MCF 10A (cell line): Measurements from ENCODE around the gene IL15RA. TPM values are rescaled to one million over a fixed set of nuclear protein-coding genes. Genes with fewer than 3 reads are reported as not detected.

ENCODE experiments used
- BruUV-seq: library from RNA; stranded (reverse); fragments of 400-500 nt; replicated peaks from 2 replicates; lab custom pipeline; 2021; lab: Mats Ljungman, UMichigan
- CTCF ChIA-PET: fragments of 300-600 bp; sonication (Branson Sonifier 250); formaldehyde crosslinking; extraction: SDS; loops from one replicate; lab custom pipeline; 2021; ENCODE audit warnings: antibody characterized with exemption, inconsistent platforms; lab: Yijun Ruan, JAX
- POLR2A ChIA-PET: fragments of 300-600, 350-650 bp; sonication (Branson Sonifier 250); formaldehyde crosslinking; extraction: SDS; loops from one replicate; lab custom pipeline; 2020; ENCODE audit warnings: antibody characterized with exemption, inconsistent platforms; lab: Yijun Ruan, JAX
- DNase-seq: peaks from one replicate; pipeline ENCODE4 v3.0.0-alpha.2; 2018; ENCODE audit not compliant: unreplicated experiment
- H3K27ac Mint-ChIP-seq: one replicate; pipeline ENCODE4 v1.8.0; 2022; ENCODE audit warnings: mild to moderate bottlenecking, low read depth, mixed read lengths; ENCODE audit not compliant: unreplicated experiment
- H3K27me3 Mint-ChIP-seq: one replicate; pipeline ENCODE4 v1.8.0; 2022; ENCODE audit warnings: mixed read lengths; ENCODE audit not compliant: insufficient read depth, unreplicated experiment
- H3K36me3 Mint-ChIP-seq: one replicate; pipeline ENCODE4 v1.8.0; 2022; ENCODE audit warnings: mild to moderate bottlenecking, moderate library complexity, mixed read lengths; ENCODE audit not compliant: insufficient read depth, unreplicated experiment
- H3K4me1 Mint-ChIP-seq: one replicate; pipeline ENCODE4 v1.8.0; 2022; ENCODE audit warnings: mixed read lengths; ENCODE audit not compliant: insufficient read depth, unreplicated experiment
- H3K4me3 Mint-ChIP-seq: one replicate; pipeline ENCODE4 v1.8.0; 2022; ENCODE audit warnings: mild to moderate bottlenecking, moderate library complexity, mixed read lengths; ENCODE audit not compliant: unreplicated experiment
- H3K9me3 Mint-ChIP-seq: one replicate; pipeline ENCODE4 v1.8.0; 2022; ENCODE audit warnings: mixed read lengths; ENCODE audit not compliant: unreplicated experiment
- CTCF ChIP-seq: fragments of 200-600 bp; IDR thresholded peaks from one replicate; pipeline ENCODE4 v1.8.0; 2022; ENCODE audit warnings: antibody characterized with exemption, mild to moderate bottlenecking; ENCODE audit not compliant: unreplicated experiment
- intact Hi-C: fragments of 100-400 bp; cut with micrococcal nuclease; formaldehyde crosslinking; loops from 2 replicates; pipeline ENCODE4 v1.14.1; 2022
- total RNA-seq: library from RNA; stranded (reverse); gene quantifications from 2 replicates; pipeline ENCODE4 v1.2.3, GENCODE V29; 2022

IL15RA gene
- total RNA-seq, 1 experiment from 2014 or later, result 6.0 TPM

GRCh38 chr10:5905854-5906507, 71.4 kb downstream of the IL15RA start:
- Mint-ChIP-seq H3K4me1 (peaks cover 5% of the 10 kb centered on the region), H3K27ac (peak overlapping the region; percentile 33), H3K27me3 (no peaks in the 10 kb centered on the region), H3K4me3 (no peak overlapping the region), H3K9me3 (no peaks in the 10 kb centered on the region), H3K36me3 (peaks cover 70% of the 10 kb centered on the region)
- CTCF ChIA-PET, result interaction anchor here (0.6 kb wide), 1 partner anchor 10 kb away, joined by 4 read pairs; no protein-coding TSS in a partner anchor
- no peak for TF ChIP-seq CTCF
- POLR2A ChIA-PET, result interaction anchor here (0.9 to 1.8 kb wide), 3 partner anchors 17 to 243 kb away, joined by 3 to 7 read pairs (median 3); partner anchors contain the start of genes ANKRD16, FBH1 and GDI2
- DNase-seq, result no peak
- intact Hi-C loops, result no loop called here
- BruUV-seq, result no TSS peak

- Mint-ChIP-seq H3K27ac (no peak overlapping the region), H3K4me1 (peaks cover 5% of the 10 kb centered on the region), H3K4me3 (no peak overlapping the region), H3K27me3 (no peaks in the 10 kb centered on the region), H3K9me3 (no peaks in the 10 kb centered on the region), H3K36me3 (peaks cover 54% of the 10 kb centered on the region)
- CTCF ChIA-PET, result no interaction called here
- no peak for TF ChIP-seq CTCF
- POLR2A ChIA-PET, result interaction anchor here (1.4 to 1.8 kb wide), 2 partner anchors 13 to 15 kb away, joined by 5 to 7 read pairs; partner anchors contain the start of genes ANKRD16 and FBH1
- no peak for DNase-seq
- BruUV-seq, result no TSS peak
- intact Hi-C loops, result no loop called here
Observed at GRCh38 chr10:5904227-5904626, 73.1 kb downstream of the IL15RA start.

GRCh38 chr10:5903563-5903962, 73.8 kb downstream of the IL15RA start:
- POLR2A ChIA-PET, result interaction anchor here (0.6 to 1.4 kb wide), 2 partner anchors 12 to 1434 kb away, joined by 3 to 5 read pairs; no protein-coding TSS in a partner anchor
- intact Hi-C loops, result no loop called here
- DNase-seq, result no peak
- TF ChIP-seq CTCF, result no peak
- BruUV-seq, result no TSS peak
- Mint-ChIP-seq H3K4me3 (no peak overlapping the region), H3K27ac (no peak overlapping the region), H3K9me3 (no peaks in the 10 kb centered on the region), H3K27me3 (no peaks in the 10 kb centered on the region), H3K36me3 (peaks cover 47% of the 10 kb centered on the region), H3K4me1 (peaks cover 5% of the 10 kb centered on the region)
- CTCF ChIA-PET, result interaction anchor here (0.7 to 1.0 kb wide), 2 partner anchors 12 to 24 kb away, joined by 3 to 4 read pairs; no protein-coding TSS in a partner anchor

- H3K27ac Mint-ChIP-seq, result no peak overlapping the region
- peaks cover 5% of the 10 kb centered on the region for H3K4me1 Mint-ChIP-seq
- DNase-seq, result no peak
- H3K9me3 Mint-ChIP-seq, result no peaks in the 10 kb centered on the region
- H3K4me3 Mint-ChIP-seq, result no peak overlapping the region
- TF ChIP-seq CTCF, result no peak
- ChIA-PET CTCF (interaction anchor here (0.7 to 1.0 kb wide), 3 partner anchors 11 to 25 kb away, joined by 3 to 4 read pairs (median 3); no protein-coding TSS in a partner anchor), POLR2A (no interaction called here)
- H3K27me3 Mint-ChIP-seq, result no peaks in the 10 kb centered on the region
- H3K36me3 Mint-ChIP-seq, result peaks cover 44% of the 10 kb centered on the region
- no TSS peak for BruUV-seq
- intact Hi-C loops, result no loop called here
Observed at GRCh38 chr10:5902511-5903274, 74.7 kb downstream of the IL15RA start.
